GM21390 (cell line): ENCODE measurements around the gene SPTBN4.
"Not testable (repeated sequence)": the region's sequence is repeated elsewhere in the genome, so short reads cannot be mapped to it uniquely, and the experiment has no call there.

Experiments used
- ATAC-seq: cut with Tn5 transposase; IDR thresholded peaks from one replicate; pipeline ENCODE4 v1.9.1; 2021; ENCODE audit not compliant: unreplicated experiment

Gene SPTBN4

DNA sequence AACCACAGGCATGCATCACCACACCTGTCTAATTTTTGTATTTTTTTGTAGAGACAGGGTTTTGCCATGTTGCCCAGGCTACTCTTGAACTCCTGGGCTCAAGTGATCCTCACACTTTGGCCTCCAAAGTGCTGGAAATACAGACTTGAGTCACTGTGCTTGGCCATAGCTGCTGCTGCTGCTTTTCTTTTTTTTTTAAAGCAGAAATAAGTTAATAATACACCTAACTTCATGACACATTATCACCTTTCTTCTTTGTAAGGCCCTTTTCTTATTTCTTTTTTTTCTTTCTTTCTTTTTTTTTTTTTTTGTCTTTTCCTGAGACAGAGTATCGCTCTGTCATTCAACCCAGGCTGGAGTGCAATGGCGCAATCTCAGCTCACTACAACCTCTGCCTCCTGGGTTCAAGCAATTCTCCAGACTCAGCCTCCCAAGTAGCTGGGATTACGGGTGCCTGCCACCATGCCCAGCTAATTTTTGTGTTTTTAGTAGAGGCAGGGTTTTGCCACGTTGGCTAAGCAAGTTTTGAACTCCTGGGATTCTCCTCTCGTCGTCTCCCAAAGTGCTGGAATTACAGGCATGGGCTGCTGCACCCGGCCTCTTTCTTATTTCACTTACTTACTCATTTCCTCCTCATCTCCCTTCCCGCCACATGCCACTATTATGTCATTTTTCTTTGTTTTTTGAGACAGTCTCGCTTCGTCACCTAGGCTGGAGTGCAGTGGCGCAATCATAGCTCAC lies 118.6 kb downstream of the SPTBN4 start:
- no peak for ATAC-seq

DNA sequence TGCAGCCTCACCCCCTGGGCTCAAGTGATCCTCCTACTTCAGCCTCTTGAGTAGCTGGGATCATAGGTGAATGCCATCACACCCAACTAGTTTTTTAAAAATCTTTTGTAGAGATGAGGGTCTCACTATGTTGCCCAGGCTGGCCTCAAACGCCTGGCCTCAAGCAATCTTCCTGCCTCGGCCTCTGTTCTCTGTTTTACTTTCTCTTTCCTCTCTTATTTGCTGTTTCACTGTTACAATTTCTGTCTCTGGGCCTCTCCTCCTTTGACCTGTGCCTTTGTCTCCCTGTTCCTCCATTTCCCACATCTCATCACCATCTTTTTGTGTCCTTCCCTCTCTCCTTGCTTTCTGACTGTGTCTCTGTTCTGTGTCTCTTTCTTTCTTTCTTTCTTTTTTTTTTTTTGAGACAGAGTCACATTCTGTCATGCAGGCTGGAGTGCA lies 119.2 kb downstream of the SPTBN4 start:
- ATAC-seq: no peak

GRCh38 chr19:40586611-40587010 lies 119.8 kb downstream of the SPTBN4 start:
- no peak for ATAC-seq

DNA sequence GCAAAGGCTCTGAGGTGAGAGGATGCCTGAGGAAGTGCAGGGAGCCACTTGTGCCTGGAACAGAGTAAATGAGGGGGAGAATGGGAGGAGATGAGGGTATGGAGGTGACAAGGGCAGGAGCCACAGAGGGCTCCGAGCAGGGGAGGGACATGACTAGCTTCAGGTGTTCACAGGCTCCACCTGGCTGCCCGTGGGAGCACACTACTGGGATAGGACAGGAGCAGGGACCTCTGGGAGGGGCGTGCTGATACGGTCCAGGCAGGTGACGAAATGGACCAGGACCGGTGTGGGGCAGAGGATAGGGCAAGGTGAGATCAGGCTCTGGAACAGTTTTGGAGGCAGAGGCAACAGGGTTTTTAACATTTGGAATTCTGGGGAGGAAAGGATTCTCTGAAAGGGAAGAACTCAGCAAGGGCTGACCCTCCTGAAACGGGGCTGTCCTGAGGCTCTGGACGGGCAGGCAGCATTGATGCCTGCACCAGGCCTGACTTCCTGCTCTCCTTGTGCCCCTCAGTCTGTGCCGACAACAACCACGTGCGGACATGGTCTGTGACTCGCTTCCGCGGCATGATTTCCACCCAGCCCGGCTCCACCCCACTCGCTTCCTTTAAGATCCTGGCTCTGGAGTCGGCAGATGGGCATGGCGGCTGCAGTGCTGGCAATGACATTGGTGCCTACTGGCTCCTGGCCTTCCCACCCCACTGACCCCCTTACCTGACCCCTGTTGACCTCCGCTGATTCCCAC lies 121.5 kb downstream of the SPTBN4 start:
- ATAC-seq: no peak

- ATAC-seq: no peak
These were observed 122.2 kb downstream of the SPTBN4 start for GRCh38 chr19:40588926-40589569.

- ATAC-seq: no peak
These were observed 123.0 kb downstream of the SPTBN4 start for GRCh38 chr19:40589591-40590429.

DNA sequence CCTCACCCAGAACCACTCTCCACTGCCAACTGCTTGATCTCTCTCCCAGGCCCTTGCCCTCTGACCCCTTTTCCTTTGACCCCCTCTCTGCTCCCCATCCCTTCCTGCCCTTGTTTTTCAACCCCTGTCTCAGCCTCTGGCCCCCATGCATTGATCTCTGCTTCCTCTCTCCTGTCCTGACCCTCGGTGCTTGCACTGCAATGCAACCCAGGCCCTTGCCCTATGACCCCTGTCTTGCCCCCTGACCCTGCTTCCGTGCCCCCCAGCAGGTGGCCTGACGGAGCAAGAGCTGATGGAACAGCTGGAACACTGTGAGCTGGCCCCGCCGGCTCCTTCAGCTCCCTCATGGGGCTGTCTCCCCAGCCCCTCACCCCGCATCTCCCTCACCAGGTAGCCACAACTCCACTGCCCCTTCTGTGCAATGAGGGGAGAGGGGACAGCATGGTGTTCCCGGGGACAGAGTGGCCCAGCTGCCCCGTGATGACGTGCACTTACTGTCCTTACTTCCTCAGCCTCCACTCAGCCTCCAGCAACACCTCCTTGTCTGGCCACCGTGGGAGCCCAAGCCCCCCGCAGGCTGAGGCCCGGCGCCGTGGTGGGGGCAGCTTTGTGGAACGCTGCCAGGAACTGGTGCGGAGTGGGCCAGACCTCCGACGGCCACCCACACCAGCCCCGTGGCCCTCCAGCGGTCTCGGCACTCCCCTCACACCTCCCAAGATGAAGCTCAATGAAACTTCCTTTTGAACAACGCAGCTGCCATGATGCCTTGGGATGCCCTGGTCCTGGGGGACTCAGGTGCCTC lies 123.9 kb downstream of the SPTBN4 start:
- ATAC-seq: no peak

GRCh38 chr19:40591724-40592123 lies 124.9 kb downstream of the SPTBN4 start:
- not testable (repeated sequence) for ATAC-seq

GRCh38 chr19:40592170-40592569 lies 125.4 kb downstream of the SPTBN4 start:
- no peak for ATAC-seq

- ATAC-seq: no peak
These were observed 127.5 kb downstream of the SPTBN4 start for GRCh38 chr19:40594255-40594654.

DNA sequence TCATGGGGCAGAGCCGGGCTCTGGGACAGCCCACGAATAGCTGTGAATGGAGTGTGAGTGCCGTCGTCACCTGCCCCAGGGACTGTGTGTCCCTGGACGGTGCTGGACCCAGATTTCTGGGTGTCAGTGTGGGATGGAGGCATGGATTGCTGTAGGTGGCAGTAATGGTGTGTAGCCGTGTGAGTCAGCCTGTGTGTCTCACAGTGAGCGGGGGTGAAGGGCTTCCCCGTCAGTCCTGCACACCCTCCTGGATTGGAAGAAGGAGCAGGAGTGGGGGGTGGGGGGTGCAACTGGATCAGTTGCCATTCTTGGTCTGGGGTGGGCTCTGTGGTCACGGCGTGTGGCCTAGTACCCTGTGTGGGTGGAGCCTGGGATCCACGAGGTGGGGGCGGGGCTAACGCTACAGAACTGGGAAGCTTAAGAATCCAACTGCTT lies 127.9 kb downstream of the SPTBN4 start:
- no peak for ATAC-seq

GRCh38 chr19:40596608-40597328 lies 130.0 kb downstream of the SPTBN4 start:
- no peak for ATAC-seq

GRCh38 chr19:40597329-40597838 lies 130.6 kb downstream of the SPTBN4 start:
- no peak for ATAC-seq

DNA sequence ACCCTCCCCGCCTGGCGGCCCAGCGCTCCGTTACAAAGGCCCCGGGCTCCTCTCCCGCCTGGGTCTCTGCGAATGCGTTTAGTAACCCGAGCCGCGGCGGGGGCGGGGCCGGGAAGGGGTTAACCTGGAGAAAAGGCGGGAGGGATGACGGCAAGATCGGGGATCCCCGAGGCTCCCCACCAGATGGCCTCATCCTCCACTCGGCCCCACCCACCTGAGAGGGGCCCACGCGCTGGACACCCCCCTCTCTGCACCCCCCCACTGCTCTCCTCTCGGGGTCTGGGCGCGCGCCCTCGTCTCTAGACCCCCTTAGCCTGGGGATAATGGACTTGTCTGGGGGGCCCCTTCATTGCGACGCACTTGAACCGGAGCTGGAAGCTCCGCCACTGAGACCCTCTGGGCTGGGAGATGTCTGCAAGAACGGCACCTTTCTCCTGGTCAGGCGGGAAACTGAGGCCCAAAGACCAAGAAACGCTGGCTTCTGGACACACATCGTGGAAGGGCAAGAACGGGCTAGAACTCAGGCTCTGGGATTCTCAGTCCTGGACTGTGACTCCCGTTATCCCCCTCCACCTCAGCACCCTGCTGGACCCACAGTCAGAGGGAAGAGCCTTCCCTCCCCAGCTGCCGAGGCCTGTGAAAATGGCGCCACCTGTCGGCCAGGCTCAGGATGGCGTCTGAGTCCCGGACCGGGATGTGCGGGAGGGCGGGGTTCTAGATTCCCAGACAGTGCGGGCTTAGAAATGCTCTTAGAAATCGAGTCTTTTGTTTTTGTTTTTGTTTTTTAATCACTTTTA lies 131.5 kb downstream of the SPTBN4 start:
- ATAC-seq: no peak

GRCh38 chr19:40598918-40599307 lies 132.1 kb downstream of the SPTBN4 start:
- no peak for ATAC-seq

DNA sequence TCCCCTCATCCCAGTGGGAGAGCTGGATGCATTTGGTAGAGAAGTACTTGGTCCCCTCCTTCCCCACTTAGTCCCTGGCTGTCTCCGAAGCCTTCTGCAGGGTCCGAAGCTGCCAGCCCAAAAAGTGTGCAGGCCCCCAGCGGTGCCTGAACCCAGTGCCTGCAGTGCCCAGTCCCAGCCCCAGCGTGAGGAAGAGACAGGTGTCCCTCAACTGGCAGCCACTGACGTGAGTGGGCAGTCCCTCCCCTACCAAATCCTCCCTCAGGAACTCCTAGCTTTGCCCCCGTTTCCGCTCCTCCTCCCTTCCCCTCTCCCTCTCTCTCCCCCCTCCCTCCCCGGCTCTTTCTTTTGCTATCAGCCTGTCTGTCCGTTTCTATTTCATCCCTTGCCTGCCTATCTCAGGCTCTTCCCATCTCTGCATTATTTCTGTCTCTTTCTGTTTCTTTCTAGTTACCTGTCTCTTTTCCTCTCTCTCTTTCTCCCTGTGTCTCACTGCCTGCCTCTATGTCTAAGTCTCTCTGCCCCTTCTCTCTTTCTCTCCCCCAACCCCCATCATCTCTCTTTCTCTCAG lies 132.6 kb downstream of the SPTBN4 start:
- no peak for ATAC-seq

- no peak for ATAC-seq
These were observed 133.2 kb downstream of the SPTBN4 start for GRCh38 chr19:40599902-40600569.
